A549 (cell line): ENCODE data around the gene FAM32A. TPM values are rescaled to one million over a fixed set of nuclear protein-coding genes. Genes with fewer than 3 reads are reported as not detected.

Experiments
- ATAC-seq, 2 experiments: fragments of 200-7000 bp in 1 of 2; fragments of >200 bp in 1 of 2; cut with Nextera tagmentation in 1 of 2; cut with Tn5 transposase in 1 of 2; 3 replicates each; pipeline versions ENCODE4 v1.8.0 to v1.9.1; 2018 to 2020; ENCODE audit warnings: mild to moderate bottlenecking in 1 of 2, moderate library complexity in 1 of 2
- CTCF ChIA-PET: fragments of 300-600 bp; sonication (Branson Sonifier 250); formaldehyde crosslinking; extraction: SDS; loops from one replicate; lab custom pipeline; 2021; ENCODE audit warnings: antibody characterized with exemption, inconsistent platforms; lab: Yijun Ruan, JAX
- POLR2A ChIA-PET: fragments of 350-600 bp; formaldehyde crosslinking; extraction: SDS; loops from one replicate; lab custom pipeline; 2021; ENCODE audit warnings: antibody characterized with exemption, inconsistent platforms; lab: Yijun Ruan, JAX
- DNase-seq, 2 experiments: peaks; one replicate each; pipeline versions ENCODE4 v3.0.0 to v3.0.0-alpha.2; 2011 to 2016; ENCODE audit warnings: low read depth in 1 of 2, low spot score in 1 of 2
- FAIRE-seq: peaks from 2 replicates; lab custom pipeline; 2011; peaks lifted over from hg19 to GRCh38; lab: Jason Lieb, UNC
- H3K27ac ChIP-seq, 2 experiments: fragments of >200 bp; sonication (Bioruptor Twin); formaldehyde crosslinking; 3 replicates each; pipeline ENCODE4 v1.5.1; 2016 to 2017
- H3K4me1 ChIP-seq: fragments of >200 bp; sonication (Bioruptor Twin); formaldehyde crosslinking; 3 replicates; pipeline ENCODE4 v1.6.1; 2016
- H3K4me2 ChIP-seq: fragments of >200 bp; sonication (Bioruptor Twin); formaldehyde crosslinking; 3 replicates; pipeline ENCODE4 v1.6.1; 2016
- H3K4me3 ChIP-seq: fragments of >200 bp; sonication (Bioruptor Twin); formaldehyde crosslinking; 3 replicates; pipeline ENCODE4 v1.5.1; 2016
- H3K9me3 ChIP-seq: fragments of >200 bp; sonication (Bioruptor Twin); formaldehyde crosslinking; 3 replicates; pipeline ENCODE4 v1.6.1; 2016
- ATOH8 ChIP-seq: fragments of 250-450 bp; sonication (Bioruptor Pico); IDR thresholded peaks from 2 replicates; pipeline ENCODE4 v1.5.0; 2020; ENCODE audit warnings: low read depth, mild to moderate bottlenecking, moderate library complexity
- BHLHE40 ChIP-seq: IDR thresholded peaks from 2 replicates; pipeline ENCODE4 v1.6.1; 2012; ENCODE audit warnings: low read depth, low read length, inconsistent platforms
- CHD4 ChIP-seq: fragments of 200-600 bp; sonication (generic); IDR thresholded peaks from 2 replicates; pipeline ENCODE4 v1.6.1; 2016; ENCODE audit warnings: antibody characterized with exemption, mild to moderate bottlenecking, borderline replicate concordance
- E2F6 ChIP-seq: IDR thresholded peaks from 2 replicates; pipeline ENCODE4 v1.6.1; 2012; ENCODE audit warnings: low read depth, borderline replicate concordance
- EHF ChIP-seq: fragments of 250-450 bp; sonication (Bioruptor Pico); IDR thresholded peaks from 2 replicates; pipeline ENCODE4 v1.5.0; 2020; ENCODE audit warnings: mild to moderate bottlenecking
- EHMT2 ChIP-seq: fragments of 200-600 bp; sonication (generic); IDR thresholded peaks from 2 replicates; pipeline ENCODE4 v1.6.1; 2016; ENCODE audit warnings: antibody characterized with exemption, low read depth, mild to moderate bottlenecking, moderate library complexity
- ELK1 ChIP-seq: fragments of 150-350 bp; IDR thresholded peaks from 2 replicates; pipeline ENCODE4 v1.6.1; 2014; ENCODE audit warnings: low read depth, mild to moderate bottlenecking, low read length
- EP300 ChIP-seq, 2 experiments: fragments of >200 bp; sonication (Bioruptor Twin); formaldehyde crosslinking; IDR thresholded peaks; 2 replicates in 1 of 2; 3 replicates in 1 of 2; pipeline ENCODE4 v1.6.1; 2016 to 2017
- ESRRA ChIP-seq: fragments of 150-350 bp; IDR thresholded peaks from 2 replicates; pipeline ENCODE4 v1.6.1; 2014; ENCODE audit warnings: mild to moderate bottlenecking, low read length, borderline replicate concordance
- FOSL2 ChIP-seq, 2 experiments: fragments of 450-650 bp in 1 of 2; fragments of >200 bp in 1 of 2; sonication (Bioruptor Twin) in 1 of 2; formaldehyde crosslinking; IDR thresholded peaks; 2 replicates each; pipeline versions ENCODE4 v1.5.0 to v1.6.1; 2016 to 2020; ENCODE audit warnings: mild to moderate bottlenecking in 1 of 2, moderate library complexity in 1 of 2
- GATA3 ChIP-seq: IDR thresholded peaks from 2 replicates; pipeline ENCODE4 v1.6.1; 2012; ENCODE audit warnings: borderline replicate concordance
- HES2 ChIP-seq: fragments of >200 bp; sonication (Bioruptor Twin); formaldehyde crosslinking; IDR thresholded peaks from 2 replicates; pipeline ENCODE4 v1.6.1; 2016
- HOXA7 ChIP-seq: fragments of 250-450 bp; sonication (Bioruptor Pico); IDR thresholded peaks from 2 replicates; pipeline ENCODE4 v1.5.0; 2020; ENCODE audit warnings: mild to moderate bottlenecking, moderate library complexity
- JUN ChIP-seq, 2 experiments: fragments of >200 bp; sonication (Bioruptor Twin); formaldehyde crosslinking; IDR thresholded peaks; 2 replicates in 1 of 2; 3 replicates in 1 of 2; pipeline ENCODE4 v1.6.1; 2016 to 2017
- MAFK ChIP-seq: fragments of 450-650 bp; IDR thresholded peaks from 2 replicates; pipeline ENCODE4 v1.6.1; 2014; ENCODE audit not compliant: partially characterized antibody
- MAX ChIP-seq: IDR thresholded peaks from 2 replicates; pipeline ENCODE4 v1.6.1; 2012
- NPAS2 ChIP-seq: fragments of 250-450 bp; sonication (Bioruptor Pico); IDR thresholded peaks from 2 replicates; pipeline ENCODE4 v1.8.0; 2022; ENCODE audit warnings: mild to moderate bottlenecking, moderate library complexity, borderline replicate concordance
- NR3C1 ChIP-seq: fragments of >200 bp; sonication (Bioruptor Twin); formaldehyde crosslinking; IDR thresholded peaks from 3 replicates; pipeline ENCODE4 v1.6.1; 2017
- PBX3 ChIP-seq: IDR thresholded peaks from 2 replicates; pipeline ENCODE4 v1.6.1; 2012
- POLR2A ChIP-seq: IDR thresholded peaks from 2 replicates; pipeline ENCODE4 v1.6.1; 2012; ENCODE audit warnings: mild to moderate bottlenecking, low read length
- RAD21 ChIP-seq, 2 experiments: fragments of >200 bp in 1 of 2; sonication (Bioruptor Twin) in 1 of 2; formaldehyde crosslinking in 1 of 2; IDR thresholded peaks in 1 of 2; conservative IDR thresholded peaks in 1 of 2; 2 replicates in 1 of 2; 3 replicates in 1 of 2; pipeline ENCODE4 v1.6.1; 2012 to 2018; ENCODE audit warnings: inconsistent platforms in 1 of 2
- REST ChIP-seq: fragments of 200-600 bp; sonication (generic); IDR thresholded peaks from 2 replicates; pipeline ENCODE4 v1.6.1; 2016; ENCODE audit warnings: antibody characterized with exemption, mild to moderate bottlenecking, moderate library complexity
- SMC3 ChIP-seq: fragments of >200 bp; sonication (Bioruptor Twin); formaldehyde crosslinking; IDR thresholded peaks from 3 replicates; pipeline ENCODE4 v1.6.1; 2018; ENCODE audit warnings: inconsistent platforms
- SREBF2 ChIP-seq: fragments of 450-650 bp; IDR thresholded peaks from 2 replicates; pipeline ENCODE4 v1.6.1; 2014; ENCODE audit warnings: mild to moderate bottlenecking, moderate library complexity
- ZSCAN20 ChIP-seq: fragments of 250-450 bp; sonication (Bioruptor Pico); IDR thresholded peaks from 2 replicates; pipeline ENCODE4 v1.8.0; 2022; ENCODE audit warnings: mild to moderate bottlenecking, moderate library complexity
- WGBS: methylation state at CpG from one replicate; pipeline ENCODE4 v1.1.6; 2017; ENCODE audit errors: missing lambda C conversion rate; 5-methylcytosine and 5-hydroxymethylcytosine counted together
- polyA plus RNA-seq, 4 experiments: library from polyadenylated mRNA; depleted of rRNA in 3 of 4; stranded (reverse); fragments of >200 nt; fragmentation: RNase III in 1 of 4; extraction: RNeasy Plus Mini Kit Qiagen cat#74134 plus additional on column Dnase treatment in 1 of 4; gene quantifications; 2 replicates in 3 of 4; 3 replicates in 1 of 4; pipeline ENCODE4 v1.2.3, GENCODE V29; 2011 to 2017

FAM32A gene
- polyA plus RNA-seq, 2 of the 4 experiments (the other 2 are of a cell fraction): 80.8 to 108 TPM

GRCh38 chr19:16153582-16154336, 31.5 kb upstream of the FAM32A start:
- ChIA-PET POLR2A (no interaction called here), CTCF (interaction anchor here (0.8 to 1.0 kb wide), 2 partner anchors 14 to 102 kb away, joined by 3 read pairs; no protein-coding TSS in a partner anchor)
- ATAC-seq (peak in 1 of 2 experiments; percentile 27; a peak in 2 of 6 replicates), FAIRE-seq (no peak), DNase-seq (peak in 1 of 2 experiments; percentile 42)
- 17% methylated on average over 10 of the region's 11 CpGs for whole genome bisulfite sequencing
- no peak for TF ChIP-seq ATOH8 (CRISPR knock-in tag)
- TF ChIP-seq EHF (CRISPR knock-in tag): no peak
- no peak for TF ChIP-seq MAFK
- TF ChIP-seq E2F6: no peak
- TF ChIP-seq ELK1: no peak
- no peak for TF ChIP-seq RAD21 (conservative IDR thresholded peaks at IDR 0.05 in 1 of 2, IDR thresholded peaks at IDR 0.05 in 1 of 2)
- TF ChIP-seq REST: no peak
- TF ChIP-seq ZSCAN20: no peak
- TF ChIP-seq CHD4: no peak
- no peak for TF ChIP-seq POLR2A
- TF ChIP-seq BHLHE40: no peak
- H3K4me2 ChIP-seq: no peak overlapping the region
- H3K4me3 ChIP-seq: no peak overlapping the region
- no peaks in the 10 kb centered on the region for H3K4me1 ChIP-seq
- no peaks in the 10 kb centered on the region for H3K9me3 ChIP-seq
- H3K27ac ChIP-seq: no peak overlapping the region

GRCh38 chr19:16154557-16154956, 30.7 kb upstream of the FAM32A start:
- WGBS: 88% methylated on average over 8 of the region's 8 CpGs
- no peak for DNase-seq
- no peak for FAIRE-seq
- Histone ChIP-seq H3K27ac (no peak overlapping the region), H3K4me1 (no peaks in the 10 kb centered on the region), H3K4me2 (no peak overlapping the region), H3K9me3 (no peaks in the 10 kb centered on the region), H3K4me3 (no peak overlapping the region)
- ChIA-PET POLR2A (no interaction called here), CTCF (no interaction called here)
- no peak for ATAC-seq
- TF ChIP-seq GATA3: no peak
- TF ChIP-seq MAX: no peak
- no peak for TF ChIP-seq NPAS2 (CRISPR knock-in tag)
- no peak for TF ChIP-seq SREBF2
- TF ChIP-seq REST: no peak
- no peak for TF ChIP-seq POLR2A
- no peak for TF ChIP-seq EP300 (IDR thresholded peaks at IDR 0.05)
- TF ChIP-seq ESRRA: no peak
- no peak for TF ChIP-seq PBX3
- no peak for TF ChIP-seq HOXA7 (CRISPR knock-in tag)
- TF ChIP-seq EHMT2: no peak
- TF ChIP-seq NR3C1: no peak
- TF ChIP-seq FOSL2 (IDR thresholded peaks at IDR 0.05): no peak
- no peak for TF ChIP-seq FOSL2 (CRISPR knock-in tag; IDR thresholded peaks at IDR 0.05)
- no peak for TF ChIP-seq JUN (IDR thresholded peaks at IDR 0.05)
- TF ChIP-seq HES2: no peak
- no peak for TF ChIP-seq SMC3
